H9 (cell line): ENCODE results near the gene MSI2. TPM values are rescaled to one million over a fixed set of nuclear protein-coding genes. Genes with fewer than 3 reads are reported as not detected.

Source experiments
- DNase-seq: peaks from one replicate; pipeline ENCODE4 v3.0.0-alpha.2; 2017
- H2AFZ ChIP-seq: one replicate; pipeline ENCODE4 v1.6.1; 2013; ENCODE audit warnings: mild to moderate bottlenecking, low read length, control low read depth, moderate library complexity
- H2AK5ac ChIP-seq: 2 replicates; pipeline ENCODE4 v1.6.1; 2013; ENCODE audit warnings: low read length, control low read depth, mixed read lengths; ENCODE audit not compliant: insufficient read length
- H2BK120ac ChIP-seq: one replicate; pipeline ENCODE4 v1.6.1; 2013; ENCODE audit warnings: low read depth, mild to moderate bottlenecking, low read length, control low read depth, inconsistent platforms; ENCODE audit not compliant: poor library complexity, severe bottlenecking
- H2BK12ac ChIP-seq: 2 replicates; pipeline ENCODE4 v1.6.1; 2013; ENCODE audit warnings: low read length, control low read depth, mixed read lengths, low read depth; ENCODE audit not compliant: insufficient read length
- H2BK15ac ChIP-seq: 2 replicates; pipeline ENCODE4 v1.6.1; 2013; ENCODE audit warnings: low read depth, low read length, control low read depth
- H2BK20ac ChIP-seq: one replicate; pipeline ENCODE4 v1.6.1; 2013; ENCODE audit warnings: low read depth, mild to moderate bottlenecking, low read length, control low read depth, inconsistent platforms; ENCODE audit not compliant: poor library complexity, severe bottlenecking
- H2BK5ac ChIP-seq: 2 replicates; pipeline ENCODE4 v1.6.1; 2013; ENCODE audit warnings: low read length, control low read depth, mixed read lengths; ENCODE audit not compliant: insufficient read length
- H3K14ac ChIP-seq: 2 replicates; pipeline ENCODE4 v1.6.1; 2013; ENCODE audit warnings: low read length, control low read depth; ENCODE audit not compliant: insufficient read depth
- H3K18ac ChIP-seq: 2 replicates; pipeline ENCODE4 v1.6.1; 2013; ENCODE audit warnings: low read depth, mild to moderate bottlenecking, mixed read lengths, low read length, control low read depth; ENCODE audit not compliant: insufficient read length
- H3K23ac ChIP-seq: 2 replicates; pipeline ENCODE4 v1.6.1; 2013; ENCODE audit warnings: low read length, control low read depth, mixed read lengths, low read depth; ENCODE audit not compliant: insufficient read length
- H3K23me2 ChIP-seq: 2 replicates; pipeline ENCODE4 v1.6.1; 2013; ENCODE audit warnings: low read depth, mild to moderate bottlenecking, mixed read lengths, low read length, control low read depth; ENCODE audit not compliant: insufficient read length, poor library complexity, severe bottlenecking
- H3K27ac ChIP-seq: 2 replicates; pipeline ENCODE4 v1.5.1; 2013; ENCODE audit warnings: low read length, control low read depth, mixed read lengths, low read depth; ENCODE audit not compliant: insufficient read length
- H3K27me3 ChIP-seq: 2 replicates; pipeline ENCODE4 v1.6.1; 2013; ENCODE audit warnings: low read length, control low read depth, inconsistent platforms; ENCODE audit not compliant: insufficient read depth
- H3K4ac ChIP-seq: 2 replicates; pipeline ENCODE4 v1.6.1; 2013; ENCODE audit warnings: low read depth, mild to moderate bottlenecking, control low read depth, inconsistent platforms, low read length, moderate library complexity
- H3K4me1 ChIP-seq: 2 replicates; pipeline ENCODE4 v1.6.1; 2013; ENCODE audit warnings: low read length, control low read depth, inconsistent platforms; ENCODE audit not compliant: insufficient read depth
- H3K4me2 ChIP-seq: 2 replicates; pipeline ENCODE4 v1.6.1; 2013; ENCODE audit warnings: low read length, control low read depth, mixed read lengths; ENCODE audit not compliant: insufficient read length, insufficient read depth
- H3K56ac ChIP-seq: 2 replicates; pipeline ENCODE4 v1.6.1; 2013; ENCODE audit warnings: low read depth, mild to moderate bottlenecking, mixed read lengths, low read length, control low read depth; ENCODE audit not compliant: insufficient read length
- H3K79me1 ChIP-seq: 2 replicates; pipeline ENCODE4 v1.6.1; 2013; ENCODE audit warnings: low read depth, mild to moderate bottlenecking, moderate library complexity, low read length, control low read depth, inconsistent platforms; ENCODE audit not compliant: insufficient read depth, poor library complexity, severe bottlenecking
- H3K79me2 ChIP-seq: 2 replicates; pipeline ENCODE4 v1.6.1; 2013; ENCODE audit warnings: low read length, control low read depth, inconsistent platforms; ENCODE audit not compliant: insufficient read depth
- H3K9ac ChIP-seq: 2 replicates; pipeline ENCODE4 v1.6.1; 2013; ENCODE audit warnings: low read length, control low read depth, mixed read lengths; ENCODE audit not compliant: insufficient read length; ENCODE audit errors: extremely low read depth
- H3K9me3 ChIP-seq: one replicate; pipeline ENCODE4 v1.6.1; 2013; ENCODE audit warnings: low read depth, low read length, inconsistent platforms; ENCODE audit not compliant: control insufficient read depth
- H3T11ph ChIP-seq: one replicate; pipeline ENCODE4 v1.6.1; 2013; ENCODE audit warnings: mild to moderate bottlenecking, low read length, control low read depth, inconsistent platforms
- H4K20me1 ChIP-seq: one replicate; pipeline ENCODE4 v1.6.1; 2013; ENCODE audit not compliant: control insufficient read depth, insufficient read length, insufficient read depth
- H4K5ac ChIP-seq: 2 replicates; pipeline ENCODE4 v1.6.1; 2013; ENCODE audit warnings: low read depth, mild to moderate bottlenecking, mixed read lengths, low read length, control low read depth; ENCODE audit not compliant: insufficient read length
- H4K8ac ChIP-seq: replicated peaks from 2 replicates; pipeline ENCODE4 v1.6.1; 2013; ENCODE audit warnings: low read length, control low read depth, mixed read lengths, low read depth; ENCODE audit not compliant: insufficient read length
- H4K91ac ChIP-seq: 2 replicates; pipeline ENCODE4 v1.6.1; 2013; ENCODE audit warnings: low read depth, mild to moderate bottlenecking, moderate library complexity, mixed read lengths, low read length, control low read depth; ENCODE audit not compliant: insufficient read length
- H3K27ac Mint-ChIP-seq, 3 experiments: 2 replicates in 2 of 3; 3 replicates in 1 of 3; pipeline ENCODE4 v1.8.0; 2020 to 2021; ENCODE audit warnings: mixed read lengths in 3 of 3, mild to moderate bottlenecking in 1 of 3, moderate library complexity in 1 of 3
- H3K27me3 Mint-ChIP-seq: 2 replicates; pipeline ENCODE4 v1.8.0; 2021; ENCODE audit warnings: low read depth, mild to moderate bottlenecking, moderate library complexity, mixed read lengths
- H3K36me3 Mint-ChIP-seq, 3 experiments: 2 replicates in 2 of 3; 3 replicates in 1 of 3; pipeline ENCODE4 v1.8.0; 2020 to 2021; ENCODE audit warnings: low read depth in 3 of 3, mixed read lengths in 3 of 3; ENCODE audit not compliant: insufficient read depth in 1 of 3
- H3K4me1 Mint-ChIP-seq, 2 experiments: 2 replicates each; pipeline ENCODE4 v1.8.0; 2020; ENCODE audit warnings: mixed read lengths in 2 of 2
- H3K4me3 Mint-ChIP-seq, 2 experiments: 2 replicates in 1 of 2; 3 replicates in 1 of 2; pipeline ENCODE4 v1.8.0; 2020 to 2021; ENCODE audit warnings: mild to moderate bottlenecking in 2 of 2, mixed read lengths in 2 of 2, moderate library complexity in 1 of 2
- H3K9me3 Mint-ChIP-seq, 2 experiments: 2 replicates in 1 of 2; 3 replicates in 1 of 2; pipeline ENCODE4 v1.8.0; 2020; ENCODE audit warnings: mild to moderate bottlenecking in 2 of 2, mixed read lengths in 2 of 2, moderate library complexity in 1 of 2
- CTCF ChIP-seq: fragments of 200-600 bp; sonication (generic); conservative IDR thresholded peaks from 3 replicates; pipeline ENCODE4 v1.8.0; 2021; ENCODE audit warnings: antibody characterized with exemption, mild to moderate bottlenecking
- WGBS: extraction: QIAGEN DNeasy Blood & Tissue Kit; methylation state at CpG from one replicate; pipeline ENCODE4 v1.1.7; 2013; ENCODE audit warnings: missing lambda C conversion rate, low lambda C conversion rate, mixed read lengths; ENCODE audit not compliant: insufficient read length; ENCODE audit errors: extremely low coverage; 5-methylcytosine and 5-hydroxymethylcytosine counted together
- total RNA-seq: library from RNA; stranded (reverse); gene quantifications from 2 replicates; pipeline ENCODE4 v1.2.1, GENCODE V29; 2021

Gene MSI2
- total RNA-seq, 1 experiment from 2014 or later, result 98.5 TPM

- Histone ChIP-seq H4K8ac (no peak overlapping the region), H3K56ac (no peak overlapping the region), H3K4ac (no peak overlapping the region), H3K9ac (no peak overlapping the region), H2BK12ac (no peak overlapping the region), H2BK20ac (no peak overlapping the region), H3K9me3 (no peaks in the 10 kb centered on the region), H3K4me2 (no peak overlapping the region), H3K18ac (no peak overlapping the region), H2BK15ac (no peak overlapping the region), H2BK120ac (no peak overlapping the region), H3K27ac (no peak overlapping the region), H3K23me2 (no peaks in the 10 kb centered on the region), H3K4me1 (peaks cover 3% of the 10 kb centered on the region; the same call in 1 of the 2 replicates), H2BK5ac (no peak overlapping the region), H3K79me2 (no peaks in the 10 kb centered on the region; the same call in 1 of the 2 replicates), H3K27me3 (no peaks in the 10 kb centered on the region), H3K14ac (no peak overlapping the region; the same call in 1 of the 2 replicates), H3T11ph (no peak overlapping the region), H4K20me1 (no peaks in the 10 kb centered on the region), H3K79me1 (no peaks in the 10 kb centered on the region), H2AK5ac (no peak overlapping the region), H2AFZ (no peak overlapping the region), H4K5ac (no peak overlapping the region), H3K23ac (no peak overlapping the region), H4K91ac (no peak overlapping the region)
- H3K36me3 Mint-ChIP-seq, result peaks cover 5 to 13% (median 5%) of the 10 kb centered on the region in 3 experiments; a peak in 3 of 7 replicates
- peak; percentile 68 for DNase-seq
- peak overlapping the region in 2 of 3 experiments; percentile 79 to 86; a peak in 5 of 7 replicates for H3K27ac Mint-ChIP-seq
- no peak overlapping the region for H3K4me3 Mint-ChIP-seq
- peak; percentile 62 for TF ChIP-seq CTCF
- peaks cover 23 to 43% of the 10 kb centered on the region in 2 experiments for H3K4me1 Mint-ChIP-seq
- H3K9me3 Mint-ChIP-seq, result no peaks in the 10 kb centered on the region
- H3K27me3 Mint-ChIP-seq, result no peaks in the 10 kb centered on the region; the same call in 1 of the 2 replicates
- no CpG with 5 or more reads among the region's 15 CpGs for WGBS
Measured at GRCh38 chr17:57401556-57402488, 145.5 kb downstream of the MSI2 start.
